ENCODE data around the gene QDPR.

- TF ChIP-seq CTCF (conservative IDR thresholded peaks at IDR 0.05 in 1 of 2, IDR thresholded peaks at IDR 0.05 in 1 of 2; ENCODE audit: extremely low read depth in 1 of 2, insufficient read depth in 1 of 2, low read depth in 1 of 2, low read length in 2 of 2) (no peak), EZH2 (IDR thresholded peaks at IDR 0.05; ENCODE audit: borderline replicate concordance, low read length) (no peak)
Observed at GRCh38 chr4:17490575-17491059, 21.3 kb downstream of the QDPR start.
